ENCODE results near the gene UBIAD1.

DNA sequence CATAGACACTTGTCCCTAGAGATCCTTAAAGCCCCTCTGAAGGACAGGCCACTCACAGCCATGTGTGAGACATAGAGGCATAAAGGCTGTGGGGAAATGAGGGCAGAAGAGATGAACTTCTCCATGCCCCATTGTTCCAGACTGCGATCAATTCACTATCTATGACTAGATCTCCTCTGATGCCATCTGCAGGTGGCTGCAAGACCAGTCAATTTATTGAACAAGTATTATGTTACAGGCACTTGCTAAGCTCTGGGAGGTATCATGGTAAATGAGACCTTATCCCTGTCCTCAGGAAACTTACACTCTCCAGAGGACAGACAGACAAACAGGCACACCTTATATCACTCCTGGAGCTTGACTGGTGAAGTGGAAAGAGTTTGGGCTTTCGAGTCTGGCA is 22.9 kb downstream of the UBIAD1 start:
- TF ChIP-seq, protein P1, sequence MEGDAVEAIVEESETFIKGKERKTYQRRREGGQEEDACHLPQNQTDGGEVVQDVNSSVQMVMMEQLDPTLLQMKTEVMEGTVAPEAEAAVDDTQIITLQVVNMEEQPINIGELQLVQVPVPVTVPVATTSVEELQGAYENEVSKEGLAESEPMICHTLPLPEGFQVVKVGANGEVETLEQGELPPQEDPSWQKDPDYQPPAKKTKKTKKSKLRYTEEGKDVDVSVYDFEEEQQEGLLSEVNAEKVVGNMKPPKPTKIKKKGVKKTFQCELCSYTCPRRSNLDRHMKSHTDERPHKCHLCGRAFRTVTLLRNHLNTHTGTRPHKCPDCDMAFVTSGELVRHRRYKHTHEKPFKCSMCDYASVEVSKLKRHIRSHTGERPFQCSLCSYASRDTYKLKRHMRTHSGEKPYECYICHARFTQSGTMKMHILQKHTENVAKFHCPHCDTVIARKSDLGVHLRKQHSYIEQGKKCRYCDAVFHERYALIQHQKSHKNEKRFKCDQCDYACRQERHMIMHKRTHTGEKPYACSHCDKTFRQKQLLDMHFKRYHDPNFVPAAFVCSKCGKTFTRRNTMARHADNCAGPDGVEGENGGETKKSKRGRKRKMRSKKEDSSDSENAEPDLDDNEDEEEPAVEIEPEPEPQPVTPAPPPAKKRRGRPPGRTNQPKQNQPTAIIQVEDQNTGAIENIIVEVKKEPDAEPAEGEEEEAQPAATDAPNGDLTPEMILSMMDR (IDR thresholded peaks at IDR 0.05; ENCODE audit: insufficient read depth, low read length, poor library complexity, severe bottlenecking) = no peak
- TF ChIP-seq EZH2phosphoT487 (conservative IDR thresholded peaks at IDR 0.05; ENCODE audit: low read length) = no peak

All from SU-DHL-6 (cell line).